ENCODE results near the gene NHS.

Gene NHS

GRCh38 chrX:17417372-17417771 lies 42.4 kb downstream of the NHS start:
- no peak overlapping the region for H3K4me3 ChIP-seq (ENCODE audit: low read depth, low read length)
- no peaks in the 10 kb centered on the region for H3K36me3 ChIP-seq (ENCODE audit: insufficient read depth, low read length)
- peaks cover 3% of the 10 kb centered on the region for H3K79me2 ChIP-seq (ENCODE audit: control insufficient read depth, insufficient read depth, low read length, unreplicated experiment)
- no peak overlapping the region for H3K27ac ChIP-seq (ENCODE audit: low read depth, low read length)
- no peaks in the 10 kb centered on the region for H3K27me3 ChIP-seq (ENCODE audit: insufficient read depth, low read length)
- H3K4me1 ChIP-seq (ENCODE audit: control insufficient read depth, insufficient read depth, low read length, unreplicated experiment) = peaks cover 38% of the 10 kb centered on the region
- H2AFZ ChIP-seq (ENCODE audit: low read length, unreplicated experiment) = no peak overlapping the region

- H2AFZ ChIP-seq (ENCODE audit: low read length, unreplicated experiment) = no peak overlapping the region
- H3K27ac ChIP-seq (ENCODE audit: low read depth, low read length) = no peak overlapping the region
- no peaks in the 10 kb centered on the region for H3K27me3 ChIP-seq (ENCODE audit: insufficient read depth, low read length)
- no peaks in the 10 kb centered on the region for H3K4me1 ChIP-seq (ENCODE audit: control insufficient read depth, insufficient read depth, low read length, unreplicated experiment)
- H3K4me3 ChIP-seq (ENCODE audit: low read depth, low read length) = no peak overlapping the region
- no peaks in the 10 kb centered on the region for H3K79me2 ChIP-seq (ENCODE audit: control insufficient read depth, insufficient read depth, low read length, unreplicated experiment)
- H3K36me3 ChIP-seq (ENCODE audit: insufficient read depth, low read length) = no peaks in the 10 kb centered on the region
Observed at GRCh38 chrX:17425136-17425535, 50.1 kb downstream of the NHS start.

DNA sequence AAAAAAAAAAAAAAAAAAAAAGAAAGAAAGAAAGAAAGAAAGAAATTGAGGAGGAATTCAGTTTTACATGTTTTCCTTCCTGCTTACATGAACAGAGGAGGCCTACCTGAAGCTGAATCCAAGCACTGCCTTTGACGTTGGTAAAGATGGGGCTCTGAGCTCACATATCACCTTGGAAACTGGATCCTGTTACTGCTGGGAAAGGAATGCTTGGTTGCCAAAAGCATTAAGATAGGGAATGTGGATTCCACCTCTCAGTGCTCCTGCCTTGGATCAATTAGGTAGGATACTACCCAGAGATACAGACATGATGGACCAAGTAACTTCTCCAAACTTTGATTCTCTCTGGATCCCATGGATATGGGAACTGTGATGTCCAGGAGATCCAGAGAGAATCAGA lies 50.6 kb downstream of the NHS start:
- no peak overlapping the region for H3K27ac ChIP-seq (ENCODE audit: low read depth, low read length)
- no peaks in the 10 kb centered on the region for H3K4me1 ChIP-seq (ENCODE audit: control insufficient read depth, insufficient read depth, low read length, unreplicated experiment)
- no peaks in the 10 kb centered on the region for H3K79me2 ChIP-seq (ENCODE audit: control insufficient read depth, insufficient read depth, low read length, unreplicated experiment)
- no peak overlapping the region for H3K4me3 ChIP-seq (ENCODE audit: low read depth, low read length)
- H3K27me3 ChIP-seq (ENCODE audit: insufficient read depth, low read length) = no peaks in the 10 kb centered on the region
- H3K36me3 ChIP-seq (ENCODE audit: insufficient read depth, low read length) = no peaks in the 10 kb centered on the region
- no peak overlapping the region for H2AFZ ChIP-seq (ENCODE audit: low read length, unreplicated experiment)

DNA sequence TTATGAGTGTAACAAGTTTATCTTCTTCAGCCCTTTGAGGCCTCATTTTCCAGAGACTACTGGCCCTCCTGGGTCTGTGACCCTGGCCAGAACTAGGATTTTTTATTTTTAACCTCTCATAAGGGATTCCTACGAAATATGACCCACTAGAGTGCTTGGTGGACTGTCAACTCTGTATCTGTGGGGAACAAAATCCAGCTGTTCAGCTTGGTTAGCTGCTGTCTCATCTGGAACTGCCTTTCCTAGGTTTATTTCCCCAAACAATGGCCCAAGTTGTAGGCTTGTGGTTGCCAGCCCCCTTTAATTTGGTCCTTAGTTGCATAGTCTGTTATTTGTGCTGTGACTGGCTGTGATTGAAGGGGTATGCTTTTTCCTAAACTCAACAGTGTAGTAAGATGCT lies 56.2 kb downstream of the NHS start:
- Histone ChIP-seq H3K79me2 (ENCODE audit: control insufficient read depth, insufficient read depth, low read length, unreplicated experiment) (no peaks in the 10 kb centered on the region), H3K4me1 (ENCODE audit: control insufficient read depth, insufficient read depth, low read length, unreplicated experiment) (peaks cover 6% of the 10 kb centered on the region), H2AFZ (ENCODE audit: low read length, unreplicated experiment) (no peak overlapping the region), H3K4me3 (ENCODE audit: low read depth, low read length) (no peak overlapping the region), H3K27ac (ENCODE audit: low read depth, low read length) (no peak overlapping the region), H3K36me3 (ENCODE audit: insufficient read depth, low read length) (no peaks in the 10 kb centered on the region), H3K27me3 (ENCODE audit: insufficient read depth, low read length) (no peaks in the 10 kb centered on the region)

DNA sequence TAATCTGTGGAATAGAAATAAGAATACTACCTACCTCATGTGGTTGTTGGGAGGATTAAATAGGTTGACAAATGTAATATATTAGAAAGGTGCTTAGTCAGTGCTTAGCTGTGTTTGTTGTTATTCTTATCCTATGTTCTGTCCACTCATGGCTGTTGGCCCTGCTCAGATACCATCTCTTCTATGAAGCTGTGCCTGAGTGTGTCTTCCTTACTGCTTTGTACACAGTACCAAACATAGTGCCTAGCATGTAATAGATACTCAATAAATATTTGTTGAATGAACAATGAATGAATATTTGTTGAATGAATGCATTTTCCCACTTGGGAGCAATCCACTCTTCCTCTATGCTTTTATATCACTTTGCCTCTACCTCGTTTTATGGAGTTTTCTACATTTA lies 57.2 kb downstream of the NHS start:
- Histone ChIP-seq H3K27ac (ENCODE audit: low read depth, low read length) (no peak overlapping the region), H3K79me2 (ENCODE audit: control insufficient read depth, insufficient read depth, low read length, unreplicated experiment) (no peaks in the 10 kb centered on the region), H3K36me3 (ENCODE audit: insufficient read depth, low read length) (no peaks in the 10 kb centered on the region), H3K27me3 (ENCODE audit: insufficient read depth, low read length) (no peaks in the 10 kb centered on the region), H3K4me1 (ENCODE audit: control insufficient read depth, insufficient read depth, low read length, unreplicated experiment) (peaks cover 6% of the 10 kb centered on the region), H3K4me3 (ENCODE audit: low read depth, low read length) (no peak overlapping the region), H2AFZ (ENCODE audit: low read length, unreplicated experiment) (no peak overlapping the region)

GRCh38 chrX:17433965-17434364 lies 59.0 kb downstream of the NHS start:
- Histone ChIP-seq H3K79me2 (ENCODE audit: control insufficient read depth, insufficient read depth, low read length, unreplicated experiment) (no peaks in the 10 kb centered on the region), H3K27me3 (ENCODE audit: insufficient read depth, low read length) (no peaks in the 10 kb centered on the region), H3K4me3 (ENCODE audit: low read depth, low read length) (no peak overlapping the region), H3K27ac (ENCODE audit: low read depth, low read length) (no peak overlapping the region), H3K36me3 (ENCODE audit: insufficient read depth, low read length) (no peaks in the 10 kb centered on the region), H2AFZ (ENCODE audit: low read length, unreplicated experiment) (no peak overlapping the region), H3K4me1 (ENCODE audit: control insufficient read depth, insufficient read depth, low read length, unreplicated experiment) (peaks cover 11% of the 10 kb centered on the region)

DNA sequence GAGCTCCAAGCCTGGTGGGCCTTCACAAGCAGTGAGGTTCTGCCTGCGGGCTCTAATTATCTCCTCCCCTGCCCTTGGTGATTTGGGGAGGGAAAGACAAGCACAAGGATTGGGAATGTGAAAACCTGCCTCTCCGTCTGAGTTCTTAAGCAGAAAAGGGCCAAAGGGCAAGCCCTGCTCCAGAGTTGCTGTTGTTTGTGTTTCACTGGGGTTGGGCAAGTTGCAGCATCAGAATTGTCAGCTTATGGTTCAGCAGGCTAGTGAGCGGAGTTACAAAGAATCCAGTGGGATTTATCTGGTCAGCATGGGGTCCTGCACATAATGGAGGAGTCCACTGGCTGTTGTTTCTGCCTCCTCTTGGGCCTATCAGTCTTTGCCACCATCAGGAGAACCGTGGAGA lies 60.5 kb downstream of the NHS start:
- H3K36me3 ChIP-seq (ENCODE audit: insufficient read depth, low read length) = no peaks in the 10 kb centered on the region
- H3K4me1 ChIP-seq (ENCODE audit: control insufficient read depth, insufficient read depth, low read length, unreplicated experiment) = peaks cover 14% of the 10 kb centered on the region
- no peaks in the 10 kb centered on the region for H3K27me3 ChIP-seq (ENCODE audit: insufficient read depth, low read length)
- H2AFZ ChIP-seq (ENCODE audit: low read length, unreplicated experiment) = no peak overlapping the region
- no peak overlapping the region for H3K27ac ChIP-seq (ENCODE audit: low read depth, low read length)
- no peaks in the 10 kb centered on the region for H3K79me2 ChIP-seq (ENCODE audit: control insufficient read depth, insufficient read depth, low read length, unreplicated experiment)
- H3K4me3 ChIP-seq (ENCODE audit: low read depth, low read length) = no peak overlapping the region

GRCh38 chrX:17438221-17438620 lies 63.2 kb downstream of the NHS start:
- Histone ChIP-seq H2AFZ (ENCODE audit: low read length, unreplicated experiment) (no peak overlapping the region), H3K4me1 (ENCODE audit: control insufficient read depth, insufficient read depth, low read length, unreplicated experiment) (peaks cover 35% of the 10 kb centered on the region), H3K27me3 (ENCODE audit: insufficient read depth, low read length) (no peaks in the 10 kb centered on the region), H3K79me2 (ENCODE audit: control insufficient read depth, insufficient read depth, low read length, unreplicated experiment) (no peaks in the 10 kb centered on the region), H3K27ac (ENCODE audit: low read depth, low read length) (no peak overlapping the region), H3K36me3 (ENCODE audit: insufficient read depth, low read length) (no peaks in the 10 kb centered on the region), H3K4me3 (ENCODE audit: low read depth, low read length) (no peak overlapping the region)

GRCh38 chrX:17440258-17440657 lies 65.3 kb downstream of the NHS start:
- Histone ChIP-seq H3K27me3 (ENCODE audit: insufficient read depth, low read length) (no peaks in the 10 kb centered on the region), H3K4me1 (ENCODE audit: control insufficient read depth, insufficient read depth, low read length, unreplicated experiment) (peaks cover 42% of the 10 kb centered on the region), H3K79me2 (ENCODE audit: control insufficient read depth, insufficient read depth, low read length, unreplicated experiment) (no peaks in the 10 kb centered on the region), H3K4me3 (ENCODE audit: low read depth, low read length) (no peak overlapping the region), H2AFZ (ENCODE audit: low read length, unreplicated experiment) (no peak overlapping the region), H3K27ac (ENCODE audit: low read depth, low read length) (no peak overlapping the region; the same call in 1 of the 2 replicates), H3K36me3 (ENCODE audit: insufficient read depth, low read length) (no peaks in the 10 kb centered on the region)

- Histone ChIP-seq H3K4me1 (ENCODE audit: control insufficient read depth, insufficient read depth, low read length, unreplicated experiment) (peaks cover 42% of the 10 kb centered on the region), H3K27ac (ENCODE audit: low read depth, low read length) (no peak overlapping the region; the same call in 1 of the 2 replicates), H3K27me3 (ENCODE audit: insufficient read depth, low read length) (no peaks in the 10 kb centered on the region), H3K36me3 (ENCODE audit: insufficient read depth, low read length) (no peaks in the 10 kb centered on the region), H3K79me2 (ENCODE audit: control insufficient read depth, insufficient read depth, low read length, unreplicated experiment) (no peaks in the 10 kb centered on the region), H2AFZ (ENCODE audit: low read length, unreplicated experiment) (no peak overlapping the region), H3K4me3 (ENCODE audit: low read depth, low read length) (no peak overlapping the region)
Observed at GRCh38 chrX:17440836-17441235, 65.8 kb downstream of the NHS start.

DNA sequence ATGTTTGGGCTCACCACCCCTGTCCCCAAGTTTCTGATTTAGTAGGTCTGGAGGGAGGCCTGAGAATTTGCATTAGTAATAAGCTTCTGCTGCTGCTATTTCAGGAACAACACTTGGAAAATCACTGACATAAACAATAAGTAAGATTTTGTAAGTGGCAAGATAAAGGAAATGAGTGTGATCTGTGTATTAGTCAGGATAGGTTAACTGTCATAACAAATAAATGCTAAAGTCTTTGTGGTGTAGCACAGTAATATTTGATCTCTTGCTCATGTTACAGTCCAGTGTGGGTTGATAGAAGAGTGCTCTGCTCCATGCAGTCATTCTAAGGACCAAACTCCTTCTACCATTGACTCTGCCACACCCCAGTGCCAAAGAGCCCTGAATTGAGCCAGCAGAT lies 67.0 kb downstream of the NHS start:
- no peaks in the 10 kb centered on the region for H3K27me3 ChIP-seq (ENCODE audit: insufficient read depth, low read length)
- peak overlapping the region; percentile 37; the same call in 1 of the 2 replicates for H3K4me3 ChIP-seq (ENCODE audit: low read depth, low read length)
- H3K27ac ChIP-seq (ENCODE audit: low read depth, low read length) = peak overlapping the region; percentile 94
- H3K4me1 ChIP-seq (ENCODE audit: control insufficient read depth, insufficient read depth, low read length, unreplicated experiment) = peaks cover 42% of the 10 kb centered on the region
- no peaks in the 10 kb centered on the region for H3K79me2 ChIP-seq (ENCODE audit: control insufficient read depth, insufficient read depth, low read length, unreplicated experiment)
- no peaks in the 10 kb centered on the region for H3K36me3 ChIP-seq (ENCODE audit: insufficient read depth, low read length)
- H2AFZ ChIP-seq (ENCODE audit: low read length, unreplicated experiment) = no peak overlapping the region
